ENCODE measurements around the gene ABCA10. TPM values are rescaled to one million over a fixed set of nuclear protein-coding genes. Genes with fewer than 3 reads are reported as not detected.

The ABCA10 gene
- total and polyA plus RNA-seq, 2 of the 8 experiments (the other 6 are each of a cell fraction or from before 2014, with no cell fraction given): not detected

DNA sequence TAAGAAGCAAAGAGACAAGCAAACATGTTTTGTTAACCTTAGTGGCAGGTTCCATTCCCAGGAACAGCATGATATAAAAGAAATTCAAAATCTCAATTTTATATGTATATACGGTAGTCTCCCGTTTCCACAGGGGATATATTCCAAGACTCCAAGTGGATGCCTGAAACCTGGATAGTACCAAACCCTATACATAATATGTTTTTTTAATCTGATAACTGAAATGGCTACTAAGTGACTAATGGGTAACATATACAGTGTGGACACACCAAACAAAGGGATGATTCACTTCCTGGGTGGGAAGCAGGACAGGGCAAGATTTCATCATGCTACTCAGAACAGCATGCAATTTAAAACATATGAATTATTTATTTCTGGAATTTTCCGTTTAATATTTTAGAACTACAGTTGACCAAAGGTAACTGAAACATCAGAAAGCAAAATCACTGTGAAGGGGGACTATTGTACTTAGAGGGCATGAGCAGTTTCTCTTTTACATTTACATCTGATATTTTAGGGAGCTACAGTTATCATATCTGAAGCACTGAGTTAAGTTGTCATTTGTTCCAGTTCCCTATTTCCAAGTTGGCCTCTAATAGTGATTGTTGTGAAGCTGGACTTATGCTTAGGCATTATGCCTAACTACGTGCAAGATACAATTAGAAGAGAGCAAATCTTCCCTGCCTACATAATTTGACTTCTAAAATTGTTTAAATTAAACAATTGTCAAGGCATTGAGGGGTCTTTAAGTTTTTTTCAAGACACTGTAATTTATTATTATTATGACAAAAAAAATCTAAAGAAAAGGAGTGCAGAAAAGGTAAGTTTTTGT lies 52.8 kb downstream of the ABCA10 start:
- H3K56ac ChIP-seq (replicated peaks; ENCODE audit: insufficient read length, low read depth, low read length): no peak overlapping the region
- no peak for DNase-seq (ENCODE audit: low read depth in 1 of 2, low spot score in 2 of 2)
- WGBS, 2 experiments (ENCODE audit: extremely low coverage in 1 of 2, insufficient coverage in 1 of 2, insufficient read length in 1 of 2, insufficient replicate concordance in 2 of 2, low coverage in 1 of 2, low lambda C conversion rate in 2 of 2, missing lambda C conversion rate in 1 of 2): 86% methylated on average over 4 of the region's 4 CpGs; no CpG with 5 or more reads in 1 of the 2 experiments
- H2BK120ac ChIP-seq (replicated peaks; ENCODE audit: low read depth, low read length): no peak overlapping the region
- no peak overlapping the region for H2AK5ac ChIP-seq (ENCODE audit: low read depth, low read length)
- H3K27me3 ChIP-seq (replicated peaks in 1 of 4; ENCODE audit: control insufficient read depth in 3 of 4, extremely low read depth in 1 of 4, insufficient read depth in 3 of 4, low read length in 3 of 4): no peaks in the 10 kb centered on the region
- H4K8ac ChIP-seq (ENCODE audit: extremely low read depth, insufficient read depth, low read length): no peak overlapping the region
- no peak overlapping the region for H3K27ac ChIP-seq (ENCODE audit: low read depth, low read length)
- no peak overlapping the region for H3K9ac ChIP-seq (replicated peaks in 1 of 4; ENCODE audit: extremely low read depth in 1 of 4, low read depth in 3 of 4, low read length in 3 of 4)
- H3K79me1 ChIP-seq (ENCODE audit: low read depth, low read length): no peaks in the 10 kb centered on the region
- no peaks in the 10 kb centered on the region for H3K9me3 ChIP-seq (ENCODE audit: insufficient read depth in 2 of 2, low read depth in 1 of 2, low read length in 1 of 2)
- no peaks in the 10 kb centered on the region for H3K79me2 ChIP-seq (ENCODE audit: control insufficient read depth in 1 of 2, insufficient read depth in 2 of 2, low read length in 2 of 2)
- no peaks in the 10 kb centered on the region for H3K36me3 ChIP-seq (ENCODE audit: control insufficient read depth in 2 of 4, insufficient read depth in 4 of 4, low read length in 3 of 4)
- H4K20me1 ChIP-seq (replicated peaks in 1 of 2; ENCODE audit: control insufficient read depth in 1 of 2, insufficient read depth in 2 of 2, low read length in 2 of 2): no peaks in the 10 kb centered on the region
- H3K4me2 ChIP-seq (ENCODE audit: insufficient read depth in 1 of 2, low read depth in 2 of 2, low read length in 2 of 2): no peak overlapping the region
- FAIRE-seq: no peak
- no peak overlapping the region for H4K91ac ChIP-seq (replicated peaks; ENCODE audit: insufficient read length, low read length)
- no peak overlapping the region for H2BK5ac ChIP-seq (ENCODE audit: low read depth, low read length)
- no peaks in the 10 kb centered on the region for H3K23me2 ChIP-seq (ENCODE audit: low read depth, low read length)
- H3K4ac ChIP-seq (replicated peaks; ENCODE audit: insufficient read length, low read depth, low read length): no peak overlapping the region
- H2BK15ac ChIP-seq (ENCODE audit: low read length): no peak overlapping the region
- H2BK20ac ChIP-seq (ENCODE audit: low read length): no peak overlapping the region
- no peak overlapping the region for H3K4me3 ChIP-seq (ENCODE audit: extremely low read depth in 1 of 4, insufficient read depth in 2 of 4, low read depth in 3 of 4, low read length in 4 of 4)
- H2BK12ac ChIP-seq (ENCODE audit: low read depth, low read length): no peak overlapping the region
- H3K14ac ChIP-seq (ENCODE audit: insufficient read length): no peak overlapping the region
- H4K5ac ChIP-seq (ENCODE audit: insufficient read length, low read depth, low read length): no peak overlapping the region
- ChIA-PET POLR2A (ENCODE audit: partially characterized antibody) (no interaction called here), CTCF (ENCODE audit: partially characterized antibody) (no interaction called here)
- H3K23ac ChIP-seq (ENCODE audit: insufficient read length): no peak overlapping the region
- H2AFZ ChIP-seq (ENCODE audit: low read length): no peak overlapping the region
- no peak overlapping the region for H3K18ac ChIP-seq (ENCODE audit: extremely low read depth, low read length)
- H3K4me1 ChIP-seq (replicated peaks in 1 of 4; ENCODE audit: control insufficient read depth in 3 of 4, insufficient read depth in 4 of 4, low read length in 3 of 4): no peaks in the 10 kb centered on the region
- no peak for TF ChIP-seq SIN3A (conservative IDR thresholded peaks at IDR 0.05 in 1 of 2, IDR thresholded peaks at IDR 0.05 in 1 of 2; ENCODE audit: low read depth in 1 of 2, low read length in 2 of 2)
- no peak for TF ChIP-seq RAD21 (IDR thresholded peaks at IDR 0.05 in 1 of 2, conservative IDR thresholded peaks at IDR 0.05 in 1 of 2; ENCODE audit: low read depth in 2 of 2, low read length in 2 of 2)
- no peak for TF ChIP-seq CBX5 (IDR thresholded peaks at IDR 0.05; ENCODE audit: low read depth, low read length)
- TF ChIP-seq EZH2 (IDR thresholded peaks at IDR 0.05; ENCODE audit: low read depth, low read length, severe bottlenecking): no peak
- no peak for TF ChIP-seq TBP (IDR thresholded peaks at IDR 0.05; ENCODE audit: low read depth, low read length)
- no peak for TF ChIP-seq YY1 (IDR thresholded peaks at IDR 0.05; ENCODE audit: low read depth, low read length)
- no peak for TF ChIP-seq GABPA (IDR thresholded peaks at IDR 0.05; ENCODE audit: borderline replicate concordance, insufficient read depth, low read length)
- TF ChIP-seq KDM5A (IDR thresholded peaks at IDR 0.05; ENCODE audit: low read length): no peak
- no peak for TF ChIP-seq RBBP5 (IDR thresholded peaks at IDR 0.05; ENCODE audit: borderline replicate concordance, low read depth, low read length)
- TF ChIP-seq, protein P1, sequence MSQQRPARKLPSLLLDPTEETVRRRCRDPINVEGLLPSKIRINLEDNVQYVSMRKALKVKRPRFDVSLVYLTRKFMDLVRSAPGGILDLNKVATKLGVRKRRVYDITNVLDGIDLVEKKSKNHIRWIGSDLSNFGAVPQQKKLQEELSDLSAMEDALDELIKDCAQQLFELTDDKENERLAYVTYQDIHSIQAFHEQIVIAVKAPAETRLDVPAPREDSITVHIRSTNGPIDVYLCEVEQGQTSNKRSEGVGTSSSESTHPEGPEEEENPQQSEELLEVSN (IDR thresholded peaks at IDR 0.05): no peak
- no peak for TF ChIP-seq SRF (IDR thresholded peaks at IDR 0.05; ENCODE audit: low read depth, low read length)
- TF ChIP-seq RFX5 (IDR thresholded peaks at IDR 0.05; ENCODE audit: borderline replicate concordance, low read depth, low read length): no peak
